Endothelial cell of umbilical vein (primary cell): ENCODE measurements around the gene TLR9. TPM values are rescaled to one million over a fixed set of nuclear protein-coding genes. Genes with fewer than 3 reads are reported as not detected.

Experiments used
- BruUV-seq: library from RNA; stranded (reverse); fragments of 400-500 nt; replicated peaks from 2 replicates; lab custom pipeline; 2021; lab: Mats Ljungman, UMichigan
- CTCF ChIA-PET: fragments of 300-600, 350-600 bp; sonication (Branson Sonifier 250); formaldehyde crosslinking; loops from one replicate; lab custom pipeline; 2021; ENCODE audit warnings: antibody characterized with exemption, inconsistent platforms; lab: Charles Lee
- POLR2A ChIA-PET: fragments of 300-600, 350-600 bp; sonication (Branson Sonifier 250); formaldehyde crosslinking; loops from one replicate; lab custom pipeline; 2021; ENCODE audit warnings: antibody characterized with exemption, inconsistent platforms; lab: Charles Lee
- DNase-seq: peaks from one replicate; pipeline ENCODE4 v3.0.0-alpha.2; 2011; ENCODE audit warnings: low read depth, low spot score
- FAIRE-seq: peaks from 2 replicates; lab custom pipeline; 2011; peaks lifted over from hg19 to GRCh38; lab: Jason Lieb, UNC
- H2AFZ ChIP-seq: 2 replicates; pipeline ENCODE4 v1.6.0; 2012; ENCODE audit warnings: low read depth, low read length, control low read depth, inconsistent platforms
- H3K27ac ChIP-seq: 2 replicates; pipeline ENCODE4 v1.5.1; 2011; ENCODE audit warnings: low read depth, mild to moderate bottlenecking, control low read depth, low read length, moderate library complexity; ENCODE audit not compliant: insufficient read depth
- H3K27me3 ChIP-seq, 2 experiments: 2 replicates each; pipeline versions ENCODE4 v1.6.0 to v1.6.1; 2011; ENCODE audit warnings: low read length in 2 of 2, mixed read lengths in 1 of 2; ENCODE audit not compliant: control insufficient read depth in 2 of 2, insufficient read depth in 2 of 2
- H3K36me3 ChIP-seq, 2 experiments: 2 replicates in 1 of 2; 3 replicates in 1 of 2; pipeline ENCODE4 v1.5.1; 2011; ENCODE audit warnings: low read length in 2 of 2, mild to moderate bottlenecking in 1 of 2, moderate library complexity in 1 of 2; ENCODE audit not compliant: control insufficient read depth in 2 of 2, insufficient read depth in 2 of 2; ENCODE audit errors: extremely low read depth in 1 of 2
- H3K4me1 ChIP-seq: 3 replicates; pipeline ENCODE4 v1.5.1; 2011; ENCODE audit warnings: mild to moderate bottlenecking, low read length; ENCODE audit not compliant: control insufficient read depth, insufficient read depth; ENCODE audit errors: extremely low read depth
- H3K4me2 ChIP-seq: 2 replicates; pipeline ENCODE4 v1.6.1; 2011; ENCODE audit warnings: low read length, control low read depth, mixed read lengths; ENCODE audit not compliant: insufficient read depth
- H3K4me3 ChIP-seq, 3 experiments: fragments of 200-600 bp in 1 of 3; sonication (generic), shearing (Covaris generic) in 1 of 3; replicated peaks in 1 of 3; 2 replicates each; pipeline ENCODE4 v1.5.1; 2011 to 2016; ENCODE audit warnings: control low read depth in 3 of 3, low read length in 3 of 3, mild to moderate bottlenecking in 2 of 3, inconsistent platforms in 1 of 3, low read depth in 1 of 3, moderate library complexity in 1 of 3; ENCODE audit not compliant: insufficient read depth in 1 of 3
- H3K79me2 ChIP-seq: 2 replicates; pipeline ENCODE4 v1.6.0; 2012; ENCODE audit warnings: low read length, inconsistent platforms; ENCODE audit not compliant: control insufficient read depth, insufficient read depth
- H3K9ac ChIP-seq: replicated peaks from 2 replicates; pipeline ENCODE3; 2011; ENCODE audit warnings: low read length, control low read depth; ENCODE audit not compliant: insufficient read depth; ENCODE audit errors: extremely low read depth
- H3K9me1 ChIP-seq: replicated peaks from 3 replicates; pipeline ENCODE4 v1.6.0; 2011; ENCODE audit warnings: mild to moderate bottlenecking, low read length; ENCODE audit not compliant: control insufficient read depth, insufficient read depth; ENCODE audit errors: extremely low read depth
- H3K9me3 ChIP-seq: replicated peaks from 2 replicates; pipeline ENCODE4 v1.5.1; 2012; ENCODE audit warnings: low read length, inconsistent platforms; ENCODE audit not compliant: control insufficient read depth, insufficient read depth
- H4K20me1 ChIP-seq: replicated peaks from 2 replicates; pipeline ENCODE3; 2011; ENCODE audit warnings: mild to moderate bottlenecking, low read length; ENCODE audit not compliant: control insufficient read depth, insufficient read depth; ENCODE audit errors: extremely low read depth
- CTCF ChIP-seq, 2 donors: IDR thresholded peaks; 1 replicate in 1 of 2; 2 replicates in 1 of 2; pipeline ENCODE4 v1.5.1; 2011; ENCODE audit warnings: low read length in 2 of 2, mild to moderate bottlenecking in 2 of 2, moderate library complexity in 2 of 2, control low read depth in 1 of 2, inconsistent platforms in 1 of 2, low read depth in 1 of 2; ENCODE audit not compliant: insufficient read depth in 1 of 2; ENCODE audit errors: extremely low read depth in 1 of 2
- FOS ChIP-seq: IDR thresholded peaks from 2 replicates; pipeline ENCODE4 v1.6.1; 2011; ENCODE audit warnings: mild to moderate bottlenecking, low read length, moderate library complexity, borderline replicate concordance; ENCODE audit not compliant: insufficient read depth
- GATA2 ChIP-seq: IDR thresholded peaks from 2 replicates; pipeline ENCODE4 v1.7.0; 2011; ENCODE audit warnings: low read depth, mild to moderate bottlenecking, moderate library complexity, mixed read lengths, low read length; ENCODE audit not compliant: insufficient read length, insufficient read depth
- JUN ChIP-seq: IDR thresholded peaks from 2 replicates; pipeline ENCODE4 v1.6.1; 2011; ENCODE audit warnings: borderline replicate concordance, low read depth; ENCODE audit not compliant: insufficient read length, insufficient read depth
- MAX ChIP-seq: IDR thresholded peaks from 2 replicates; pipeline ENCODE4 v1.6.1; 2011; ENCODE audit not compliant: insufficient read depth, insufficient read length
- POLR2A ChIP-seq: IDR thresholded peaks from 2 replicates; pipeline ENCODE4 v1.6.1; 2012; ENCODE audit warnings: low read depth, mild to moderate bottlenecking, control low read depth, low read length
- dilution Hi-C: fragments of 300-500 bp; cut with MboI; formaldehyde crosslinking; loops from one replicate; pipeline ENCODE4 v1.15.0; 2019; ENCODE audit warnings: low sequenced_read_pairs; ENCODE audit not compliant: extremely low pct_ligation_motif_present
- intact Hi-C: fragments of 100-400 bp; cut with micrococcal nuclease; formaldehyde crosslinking; loops from one replicate; pipeline ENCODE4 v1.10.0; 2022
- polyA plus RNA-seq, 4 experiments: library from polyadenylated mRNA; depleted of rRNA in 3 of 4; stranded (reverse) in 3 of 4; unstranded in 1 of 4; fragments of >200 nt; gene quantifications; 2 replicates each; pipeline versions ENCODE4 v1.2.1 to v1.2.3, GENCODE V29; 2011 to 2012; ENCODE audit warnings: missing spikeins in 1 of 4
- total RNA-seq: library from RNA; stranded (reverse); gene quantifications from 2 replicates; pipeline ENCODE4 v1.2.3, GENCODE V29; 2021

TLR9 gene
- total and polyA plus RNA-seq, 2 donors (not counting 3 experiments of a cell fraction or from before 2014, with no cell fraction given) = not detected

GRCh38 chr3:52242039-52242438 is 16.6 kb upstream of the TLR9 start:
- no peak overlapping the region for H3K27ac ChIP-seq
- H3K4me2 ChIP-seq = no peak overlapping the region
- H4K20me1 ChIP-seq = no peaks in the 10 kb centered on the region
- DNase-seq = no peak
- no TSS peak for BruUV-seq
- no peaks in the 10 kb centered on the region for H3K36me3 ChIP-seq
- H2AFZ ChIP-seq = no peak overlapping the region
- H3K4me1 ChIP-seq = peaks cover 42% of the 10 kb centered on the region
- no peaks in the 10 kb centered on the region for H3K27me3 ChIP-seq
- intact Hi-C loops (no loop called here), dilution Hi-C loops (no loop called here)
- FAIRE-seq = no peak
- TF ChIP-seq CTCF (IDR thresholded peaks at IDR 0.05; ENCODE audit: extremely low read depth in 1 of 2, insufficient read depth in 1 of 2, low read depth in 1 of 2, low read length in 2 of 2) (no peak), POLR2A (no peak), FOS (no peak), JUN (no peak), GATA2 (no peak)
- peaks cover 20% of the 10 kb centered on the region for H3K79me2 ChIP-seq
- H3K9ac ChIP-seq = no peak overlapping the region
- H3K9me3 ChIP-seq = no peaks in the 10 kb centered on the region
- ChIA-PET POLR2A (no interaction called here), CTCF (interaction anchor here (0.7 to 0.8 kb wide), 2 partner anchors 10 to 97 kb away, joined by 3 to 4 read pairs; no protein-coding TSS in a partner anchor)
- H3K9me1 ChIP-seq = no peaks in the 10 kb centered on the region
- H3K4me3 ChIP-seq = no peak overlapping the region

- H3K79me2 ChIP-seq = peaks cover 29% of the 10 kb centered on the region
- H3K4me3 ChIP-seq = no peak overlapping the region
- no peak overlapping the region for H3K9ac ChIP-seq
- intact Hi-C loops = no loop called here
- no peaks in the 10 kb centered on the region for H3K27me3 ChIP-seq
- CTCF ChIA-PET = interaction anchor here (0.6 to 7.3 kb wide), 10 partner anchors 9 to 98 kb away, joined by 3 to 104 read pairs (median 5); partner anchors contain the start of genes GLYCTK, TLR9 and WDR82
- dilution Hi-C loops = no loop called here
- TF ChIP-seq JUN (no peak), MAX (no peak), GATA2 (no peak), CTCF (IDR thresholded peaks at IDR 0.05; ENCODE audit: extremely low read depth in 1 of 2, insufficient read depth in 1 of 2, low read depth in 1 of 2, low read length in 2 of 2) (no peak), POLR2A (no peak)
- no peak overlapping the region for H2AFZ ChIP-seq
- H3K27ac ChIP-seq = no peak overlapping the region
- no TSS peak for BruUV-seq
- POLR2A ChIA-PET = interaction anchor here (0.8 kb wide), 1 partner anchor 39 kb away, joined by 3 read pairs; no protein-coding TSS in a partner anchor
- H3K4me2 ChIP-seq = no peak overlapping the region
- FAIRE-seq (no peak), DNase-seq (no peak)
- H3K4me1 ChIP-seq = peaks cover 36% of the 10 kb centered on the region
- H4K20me1 ChIP-seq = no peaks in the 10 kb centered on the region
- H3K36me3 ChIP-seq = no peaks in the 10 kb centered on the region
- H3K9me1 ChIP-seq = no peaks in the 10 kb centered on the region
- H3K9me3 ChIP-seq = no peaks in the 10 kb centered on the region
Observed at GRCh38 chr3:52240886-52241370, 15.5 kb upstream of the TLR9 start.
